HG03039 (cell line): ENCODE results near the gene GOLGA2.
A peak's percentile ranks its signal among the peaks of the same experiment; 100 is the strongest.

Experiments
- ATAC-seq: cut with Tn5 transposase; IDR thresholded peaks from one replicate; pipeline ENCODE4 v1.9.1; 2021; ENCODE audit warnings: mild to moderate bottlenecking, moderate library complexity; ENCODE audit not compliant: unreplicated experiment

The GOLGA2 gene

GRCh38 chr9:128275198-128276007 is at the start of gene GOLGA2:
GOLGA2 (minus strand) TSS chr9:128276007; CDS start chr9:128275976, 31 bp downstream.
- ATAC-seq, result peak; percentile 29

- no peak for ATAC-seq
Observed at GRCh38 chr9:128324401-128324800, 48.6 kb upstream of the GOLGA2 start.

GRCh38 chr9:128323791-128324190 is 48.0 kb upstream of the GOLGA2 start:
- ATAC-seq, result no peak

GRCh38 chr9:128323212-128323730 is 47.5 kb upstream of the GOLGA2 start:
- no peak for ATAC-seq

GRCh38 chr9:128322404-128323211 is 46.8 kb upstream of the GOLGA2 start, which contains the start of the genes COQ4 and TRUB2:
COQ4 (plus strand) TSS chr9:128322839; CDS start chr9:128322859, 20 bp downstream.
TRUB2 (minus strand) TSS chr9:128322447; CDS start chr9:128322408, 39 bp downstream.
- ATAC-seq, result peak; percentile 69

GRCh38 chr9:128321879-128322403 is 46.1 kb upstream of the GOLGA2 start:
- ATAC-seq, result no peak

- ATAC-seq, result no peak
Observed at GRCh38 chr9:128321343-128321742, 45.5 kb upstream of the GOLGA2 start.

- no peak for ATAC-seq
Observed at GRCh38 chr9:128317629-128318028, 41.8 kb upstream of the GOLGA2 start.

GRCh38 chr9:128316421-128316820 is 40.6 kb upstream of the GOLGA2 start:
- ATAC-seq, result no peak

- no peak for ATAC-seq
Observed at GRCh38 chr9:128314697-128315096, 38.9 kb upstream of the GOLGA2 start.

- no peak for ATAC-seq
Observed at GRCh38 chr9:128310461-128310860, 34.7 kb upstream of the GOLGA2 start.

- ATAC-seq, result no peak
Observed at GRCh38 chr9:128309551-128309950, 33.7 kb upstream of the GOLGA2 start.

- no peak for ATAC-seq
Observed at GRCh38 chr9:128304971-128305288, 29.1 kb upstream of the GOLGA2 start.

- ATAC-seq, result no peak
Observed at GRCh38 chr9:128304136-128304970, 28.5 kb upstream of the GOLGA2 start.

- ATAC-seq, result no peak
Observed at GRCh38 chr9:128298535-128299482, 23.0 kb upstream of the GOLGA2 start.

GRCh38 chr9:128297221-128297773 is 21.5 kb upstream of the GOLGA2 start:
- ATAC-seq, result no peak

- ATAC-seq, result no peak
Observed at GRCh38 chr9:128296340-128297220, 20.8 kb upstream of the GOLGA2 start.

GRCh38 chr9:128294142-128294541 is 18.3 kb upstream of the GOLGA2 start:
- ATAC-seq, result no peak
